Stimulated activated CD8-positive, alpha-beta memory T cell treated with anti-CD3 and anti-CD28 coated beads, Interleukin-15, amount 100 ng/mL, for 4 hours (primary cell): ENCODE measurements around the gene MAPKAP1.

ENCODE experiments used
- DNase-seq, 2 donors: peaks; one replicate each; pipeline ENCODE4 v3.0.0-alpha.2; 2020; ENCODE audit warnings: low read depth in 2 of 2

Gene MAPKAP1

DNA sequence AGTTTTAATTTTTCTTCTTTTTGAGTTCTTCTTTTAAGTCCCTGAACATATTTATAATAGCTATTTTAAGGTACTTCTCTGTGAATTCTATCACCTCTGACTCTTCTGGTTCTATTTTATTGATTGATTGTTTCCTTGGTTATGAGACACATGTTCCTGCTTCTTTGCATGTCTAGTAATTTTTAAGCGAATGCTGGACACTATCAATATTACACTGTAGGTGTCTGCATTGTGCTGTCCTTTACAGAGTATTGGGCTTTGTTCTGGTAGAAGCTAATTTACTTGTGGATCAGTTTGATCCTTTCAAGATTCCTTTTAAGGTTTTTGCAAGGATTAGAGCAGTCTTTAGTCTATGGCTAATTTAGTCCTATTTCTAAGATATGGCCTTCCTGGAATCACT, 249.7 kb downstream of the MAPKAP1 start:
- no peak for DNase-seq

DNA sequence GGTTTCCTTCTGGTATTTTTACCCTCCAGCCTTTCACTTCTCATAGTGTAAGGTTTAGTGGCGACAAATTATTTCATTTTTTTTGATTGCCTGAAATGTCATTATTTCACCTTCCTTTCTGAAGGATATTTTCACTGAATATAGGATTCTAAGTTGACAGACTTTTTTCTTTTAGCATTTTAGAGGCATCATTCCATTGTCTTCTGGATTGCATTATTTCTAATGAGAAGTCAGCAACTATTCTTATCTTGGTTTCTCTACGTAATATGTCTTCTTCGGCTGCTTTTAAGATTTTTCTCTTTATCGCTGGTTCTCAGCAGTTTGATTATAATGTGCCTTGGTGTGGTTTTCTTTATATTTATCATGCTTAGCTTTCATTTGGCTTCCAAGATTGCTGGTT, 251.1 kb downstream of the MAPKAP1 start:
- no peak for DNase-seq

DNA sequence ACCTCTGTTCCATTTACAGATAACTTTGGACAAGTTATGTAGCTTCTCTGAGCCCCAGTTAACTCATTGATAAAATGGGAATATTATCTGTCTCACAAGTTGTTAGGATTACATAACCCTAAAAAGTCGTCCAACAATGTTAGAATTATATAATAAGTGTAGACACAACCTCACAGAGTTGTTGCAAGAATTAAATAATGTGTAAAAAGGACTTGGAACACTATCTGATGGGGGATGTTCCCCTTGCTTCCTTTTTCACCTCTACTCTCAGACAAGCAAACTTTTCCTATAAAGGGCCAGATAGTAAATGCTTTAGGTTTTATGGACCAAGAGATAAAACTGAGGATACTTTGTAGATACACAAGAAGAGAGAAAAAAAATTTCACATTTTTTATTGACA, 251.9 kb downstream of the MAPKAP1 start:
- no peak for DNase-seq

DNA sequence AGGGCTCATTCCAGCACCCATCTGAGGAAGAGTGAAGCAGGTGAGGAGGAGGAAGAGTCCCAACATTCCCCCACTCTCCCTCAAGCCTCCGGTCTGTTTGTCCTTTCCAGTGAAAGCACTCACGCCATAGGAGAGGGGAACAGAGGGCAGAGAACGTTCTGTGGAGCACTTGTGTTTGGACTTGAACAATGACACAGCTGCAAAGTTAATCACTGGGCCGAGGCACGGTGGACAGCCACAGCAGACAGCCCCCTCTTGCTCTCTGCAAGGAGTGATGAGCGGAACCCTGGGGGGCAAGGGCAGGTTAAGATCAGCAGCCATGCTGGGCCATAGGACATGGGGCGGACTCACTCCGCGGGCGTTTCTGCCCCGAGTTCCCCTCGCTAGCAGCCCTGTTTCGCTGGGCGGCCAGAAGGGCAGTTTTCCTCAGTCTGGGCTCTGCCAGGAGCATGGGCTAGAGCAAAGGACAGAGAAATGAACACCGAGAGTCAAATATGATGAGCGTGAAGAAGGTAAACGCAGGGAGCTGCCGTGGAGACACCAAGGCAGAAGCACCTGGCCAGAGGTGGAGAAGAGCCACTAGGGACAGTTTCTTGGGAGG, 259.7 kb downstream of the MAPKAP1 start:
- DNase-seq, result no peak

DNA sequence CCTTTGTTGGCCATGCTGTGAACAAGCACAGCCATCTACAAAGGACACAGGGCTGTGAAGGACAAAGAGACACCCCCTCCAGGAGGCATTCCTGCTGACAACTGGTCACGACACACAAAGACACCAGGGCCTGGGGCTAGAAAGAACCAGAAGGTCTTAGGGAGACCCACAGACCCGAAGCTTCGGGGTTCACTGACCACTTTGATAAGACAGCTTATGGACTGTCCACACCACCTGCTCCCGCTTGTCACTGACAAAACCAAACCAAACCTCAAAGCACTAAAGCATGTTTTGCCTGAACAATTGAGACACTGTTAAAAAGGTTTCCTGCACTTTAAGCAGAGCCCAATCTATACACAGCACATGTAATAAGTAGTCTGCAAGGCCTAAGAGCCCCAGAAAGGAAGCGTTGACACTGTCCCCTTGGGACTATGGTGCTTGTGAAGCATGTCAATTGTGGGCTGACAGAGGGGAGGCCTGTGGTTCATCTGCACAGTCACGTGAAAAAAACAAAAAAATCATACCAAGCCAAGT, 260.4 kb downstream of the MAPKAP1 start:
- DNase-seq, result no peak

DNA sequence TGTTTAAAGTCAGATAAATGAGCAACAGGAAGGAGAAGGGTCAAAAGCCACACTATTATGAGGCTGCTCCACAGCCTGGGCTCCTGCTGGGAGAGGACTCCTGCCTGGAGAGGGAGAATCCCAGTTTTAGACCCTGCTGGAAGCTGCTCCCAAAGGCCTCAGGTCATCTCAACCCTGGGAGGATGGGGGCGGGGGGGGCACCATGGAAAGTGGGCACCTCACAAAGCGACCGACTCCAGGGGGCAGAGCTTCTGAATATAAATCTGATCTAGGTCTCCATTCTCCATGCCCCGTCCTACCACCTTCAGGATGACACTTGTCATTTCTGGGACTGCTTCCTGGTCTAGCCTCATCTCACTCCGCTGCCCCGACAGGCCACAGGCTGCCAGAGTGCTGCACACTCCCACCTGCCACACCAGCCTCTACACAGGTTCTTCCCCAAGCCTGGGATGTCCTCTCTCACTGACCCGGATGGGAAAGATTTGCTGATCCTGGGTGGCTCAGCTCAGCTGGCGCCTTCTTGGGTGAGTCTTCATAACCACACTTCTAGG, 262.0 kb downstream of the MAPKAP1 start:
- DNase-seq, result no peak

DNA sequence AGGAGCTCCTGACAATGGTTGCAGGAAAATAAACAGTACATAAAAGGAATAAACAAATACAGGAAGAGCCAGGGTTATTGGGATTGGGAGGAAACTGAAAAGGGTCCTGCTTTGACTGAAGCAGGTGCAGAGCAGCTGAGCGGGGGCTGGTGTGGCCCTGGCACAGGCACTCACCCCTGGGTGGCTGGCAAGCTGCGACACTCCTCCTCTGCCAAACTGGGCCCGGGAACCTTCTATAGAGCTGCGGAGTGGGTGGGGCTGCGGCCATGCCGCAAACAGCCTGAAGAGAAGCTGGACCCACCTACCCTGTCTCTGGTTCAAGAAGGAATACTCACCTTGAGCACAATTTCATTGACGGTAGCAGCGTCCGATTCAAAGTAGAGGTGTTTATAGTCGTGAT, 262.8 kb downstream of the MAPKAP1 start:
- no peak for DNase-seq

DNA sequence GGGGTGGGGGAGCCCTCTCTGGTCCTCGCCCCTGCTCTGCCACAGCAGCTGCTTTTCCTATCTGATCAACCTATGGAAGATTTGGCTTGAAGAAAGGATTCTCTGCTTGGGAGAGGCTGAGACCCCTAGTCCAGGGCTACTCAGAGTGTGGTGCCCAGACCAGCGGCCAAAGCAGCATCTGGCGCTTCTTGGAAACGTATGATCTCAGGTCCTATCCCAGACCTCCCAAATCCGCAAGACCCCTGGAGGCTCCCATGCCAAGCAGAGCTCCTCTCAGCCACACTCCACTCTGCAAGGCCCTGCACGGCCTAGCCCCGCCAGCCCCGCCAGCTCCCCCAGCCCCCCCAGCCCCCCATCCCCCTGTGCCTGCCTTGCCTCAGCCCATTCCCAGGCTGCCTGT, 263.6 kb downstream of the MAPKAP1 start:
- no peak for DNase-seq

DNA sequence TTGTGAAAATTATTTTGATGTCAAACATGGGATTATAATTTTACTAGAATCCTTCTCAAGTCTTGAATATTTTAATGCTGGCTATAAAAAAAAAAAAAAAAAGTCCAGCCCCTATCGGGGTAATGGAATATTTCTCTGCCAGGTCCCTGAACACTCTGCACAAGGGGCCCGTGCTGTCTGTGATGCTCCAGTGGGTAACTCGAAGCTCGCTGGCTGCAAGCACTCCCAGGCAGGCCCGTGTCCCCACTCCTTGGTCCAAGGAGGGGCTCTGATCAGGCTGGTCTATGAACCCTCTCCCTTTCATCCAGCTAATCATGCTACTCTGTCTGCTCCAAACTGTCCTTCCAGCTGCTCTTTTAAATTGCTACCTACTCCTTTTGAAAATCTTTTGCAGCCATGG, 264.6 kb downstream of the MAPKAP1 start:
- DNase-seq, result no peak

DNA sequence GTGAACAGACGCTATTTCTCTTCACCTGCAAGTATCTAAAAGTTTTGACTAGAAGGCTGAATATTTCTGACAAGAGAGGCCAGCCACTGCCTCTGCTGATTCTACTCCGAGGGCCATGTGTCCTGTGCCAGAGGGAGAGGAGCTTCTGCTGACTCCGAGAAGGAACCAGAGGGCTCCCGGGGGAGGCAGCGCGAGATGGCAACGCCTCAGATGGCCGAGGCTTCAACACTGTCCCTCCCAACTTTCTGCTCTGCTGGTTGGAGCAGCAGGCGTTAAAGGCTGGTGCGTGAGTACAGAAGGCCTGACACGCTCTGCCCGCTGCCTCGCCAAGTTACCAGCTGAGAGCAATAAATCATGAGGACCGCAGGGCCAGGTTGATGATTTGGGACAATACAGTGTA, 266.6 kb downstream of the MAPKAP1 start:
- no peak for DNase-seq

DNA sequence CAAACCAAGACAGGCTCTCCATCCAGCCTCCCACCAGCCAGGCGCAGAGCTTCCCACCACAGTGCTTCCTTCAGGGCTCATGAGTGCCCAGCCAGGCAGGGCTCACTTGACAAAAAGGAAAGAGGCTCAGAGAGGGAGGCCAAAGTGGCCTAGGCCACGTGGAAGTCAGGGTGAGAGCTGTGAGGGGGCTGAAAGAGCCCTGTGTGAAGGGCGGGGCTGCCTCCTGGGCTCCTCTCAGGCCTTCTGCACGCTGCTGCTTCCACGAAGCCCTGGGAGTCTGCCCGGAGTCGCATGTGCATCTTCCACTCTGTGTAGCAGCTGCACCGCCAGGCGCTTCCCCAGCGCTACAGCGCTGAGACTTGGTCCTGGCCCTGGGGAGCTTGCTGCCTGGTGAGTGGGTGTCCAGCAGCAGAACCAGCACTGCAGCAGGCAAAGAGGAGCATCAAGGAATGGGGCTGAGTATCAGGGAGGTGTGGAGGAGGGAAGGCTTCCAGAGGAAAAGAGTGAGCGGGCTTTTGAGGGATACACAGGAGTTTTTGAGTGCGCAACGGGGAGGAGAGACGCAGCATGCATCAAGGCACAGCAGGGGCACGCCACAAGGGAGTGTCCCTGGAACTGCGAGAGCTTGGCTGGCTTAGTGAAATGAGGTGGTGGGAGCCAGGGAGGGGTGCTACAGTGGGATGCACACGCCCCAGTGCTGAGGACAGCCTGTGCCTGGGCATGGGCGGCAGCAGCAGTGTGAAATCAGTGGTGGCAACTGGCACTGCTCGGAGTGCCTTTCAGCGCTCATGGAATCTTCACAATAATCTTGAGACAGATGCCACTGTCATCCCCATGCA, 267.4 kb downstream of the MAPKAP1 start:
- no peak for DNase-seq

DNA sequence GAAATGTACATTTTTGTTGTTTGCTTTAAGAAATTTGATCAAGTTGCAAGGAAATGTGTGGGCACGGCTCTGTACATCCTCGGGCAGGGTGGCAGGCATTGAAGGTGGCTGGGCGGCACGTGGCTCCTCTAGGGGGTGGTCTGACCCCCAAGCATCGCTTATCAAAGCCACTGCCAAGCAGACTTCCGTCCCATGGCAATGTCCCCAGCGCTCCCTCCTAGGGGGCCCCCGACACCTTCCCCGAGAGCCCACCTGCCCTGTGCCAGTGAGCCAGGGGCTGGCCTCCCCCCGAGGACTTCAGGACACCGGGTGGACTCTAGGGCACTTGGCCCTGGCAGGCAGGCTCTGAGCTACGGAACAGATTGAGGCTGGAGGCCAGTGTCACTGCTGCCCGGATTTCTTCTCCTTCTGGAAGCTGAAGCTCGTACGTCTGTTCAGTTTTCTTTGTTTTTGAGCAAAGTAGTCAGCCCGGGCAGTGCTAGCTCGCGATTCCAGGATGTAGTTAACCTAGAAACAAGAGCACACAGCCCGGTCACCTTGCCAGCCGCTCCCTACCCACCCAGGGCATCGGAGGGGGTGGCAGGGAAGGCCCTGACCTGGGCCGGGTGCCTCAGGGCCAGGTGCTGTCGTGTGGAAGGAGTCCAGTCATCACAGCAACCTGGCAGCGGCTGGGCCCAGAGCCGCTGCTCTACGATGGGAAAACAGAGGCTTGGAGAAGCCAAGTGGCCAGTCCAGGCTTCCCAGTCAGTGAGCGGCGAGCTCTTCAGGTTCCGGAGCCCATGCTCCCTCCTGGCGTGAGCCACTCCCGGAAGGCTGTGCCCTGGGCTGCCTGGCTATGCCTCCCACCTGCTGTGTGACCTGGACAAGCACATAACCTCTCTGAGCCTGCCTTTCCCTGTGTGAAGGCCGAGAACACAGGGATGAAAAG, 268.2 kb downstream of the MAPKAP1 start:
- DNase-seq, result no peak

DNA sequence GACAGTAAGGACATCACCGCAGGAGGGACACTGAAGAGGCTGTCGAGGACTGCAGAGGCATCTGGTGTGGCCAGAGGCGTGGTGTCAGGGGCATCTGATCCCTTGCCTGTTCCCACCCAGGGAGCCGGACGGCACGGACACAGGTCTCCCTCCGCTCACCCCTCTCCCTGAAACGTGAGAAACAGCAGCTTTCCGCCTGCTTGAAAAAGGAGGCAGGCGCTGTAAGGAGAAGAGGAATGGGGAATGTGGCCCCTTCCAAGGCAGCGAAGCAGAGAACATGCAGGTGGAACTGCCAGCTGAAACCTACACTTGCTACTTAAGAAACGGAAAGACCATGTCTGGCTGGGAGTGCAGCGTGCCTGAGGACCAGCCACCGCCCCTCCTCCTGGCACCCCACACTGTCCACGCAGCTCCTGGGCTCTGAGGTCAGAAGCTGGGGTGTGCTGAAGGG, 269.2 kb downstream of the MAPKAP1 start:
- no peak for DNase-seq

DNA sequence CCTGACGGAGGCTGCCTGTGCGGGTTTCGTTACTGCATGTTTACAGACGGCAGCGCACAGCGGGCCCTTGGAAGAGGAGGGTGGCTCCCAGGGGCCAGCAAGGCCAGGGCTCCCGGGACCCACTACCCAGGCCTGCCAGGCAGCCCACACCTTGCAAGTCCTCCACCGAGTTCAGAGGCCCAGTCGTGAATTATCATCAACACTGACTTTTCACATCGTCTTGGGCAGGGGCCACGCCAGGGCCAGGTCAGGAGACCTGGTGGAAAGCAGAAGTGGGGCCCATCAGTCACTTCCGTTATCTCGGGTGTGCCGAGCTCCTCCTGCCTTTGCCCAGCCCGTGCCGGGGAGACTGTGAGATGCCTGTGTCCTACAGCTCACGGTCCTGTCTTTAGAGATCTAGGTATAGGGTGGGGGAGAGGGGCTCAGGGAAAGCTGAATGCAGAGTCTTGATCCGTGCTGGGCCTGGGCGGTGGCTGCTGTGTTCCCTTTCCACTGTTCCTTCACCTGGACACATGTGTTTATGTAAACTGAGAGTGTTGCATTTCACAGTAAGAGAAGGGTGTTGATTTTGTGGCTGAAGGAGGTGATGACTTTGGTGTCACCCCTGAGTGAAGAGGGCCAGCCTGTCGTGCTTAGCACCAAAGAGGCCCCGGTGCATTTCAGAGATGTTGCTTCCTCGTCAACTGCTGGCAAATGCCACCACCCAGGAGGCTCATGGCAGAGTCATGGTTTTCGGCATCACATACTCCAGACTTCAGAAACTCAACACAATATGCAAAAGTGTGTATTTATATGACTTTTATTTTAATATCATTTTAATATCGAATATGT, 270.2 kb downstream of the MAPKAP1 start:
- DNase-seq, result no peak

DNA sequence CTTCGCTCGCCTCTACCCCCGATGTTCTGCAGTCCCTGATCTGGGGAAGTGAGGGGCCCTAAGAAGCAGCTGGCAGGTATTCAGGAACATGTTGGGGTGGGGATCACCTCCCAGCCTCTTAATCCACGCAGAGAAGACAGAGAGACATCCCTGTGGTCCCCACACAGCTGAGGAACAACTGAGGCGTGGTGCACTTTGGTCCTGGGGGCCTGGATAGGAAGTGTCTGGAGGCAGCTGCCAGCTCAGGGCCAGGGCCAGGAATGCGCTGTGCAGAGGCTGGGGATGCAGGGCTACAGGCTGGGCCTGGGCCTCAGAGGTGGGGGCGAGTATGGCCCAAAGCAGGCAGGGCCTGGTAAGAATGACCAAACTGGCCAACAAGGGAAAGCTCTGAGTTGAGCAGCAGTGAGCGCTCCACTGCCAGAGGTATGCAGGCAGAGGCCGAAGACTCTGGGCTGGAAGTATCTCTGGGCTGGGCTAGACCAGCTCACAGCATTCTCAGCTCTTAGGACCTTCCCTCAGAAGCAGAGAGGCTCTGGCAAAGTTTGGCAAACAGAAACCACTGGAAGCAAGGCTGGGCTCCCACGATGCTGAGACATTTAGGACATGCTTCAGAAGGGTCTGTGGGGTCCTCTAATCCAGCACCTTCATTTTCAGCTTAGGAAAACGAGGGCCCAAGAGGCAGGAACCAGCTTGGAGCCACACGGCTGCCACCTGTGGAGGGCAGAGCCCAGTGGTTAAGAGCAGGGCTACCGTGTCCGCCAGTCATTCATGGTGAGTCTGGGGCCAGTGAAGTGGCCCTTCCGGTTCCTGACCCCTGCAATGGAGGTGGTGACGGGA, 271.0 kb downstream of the MAPKAP1 start:
- DNase-seq, result no peak

DNA sequence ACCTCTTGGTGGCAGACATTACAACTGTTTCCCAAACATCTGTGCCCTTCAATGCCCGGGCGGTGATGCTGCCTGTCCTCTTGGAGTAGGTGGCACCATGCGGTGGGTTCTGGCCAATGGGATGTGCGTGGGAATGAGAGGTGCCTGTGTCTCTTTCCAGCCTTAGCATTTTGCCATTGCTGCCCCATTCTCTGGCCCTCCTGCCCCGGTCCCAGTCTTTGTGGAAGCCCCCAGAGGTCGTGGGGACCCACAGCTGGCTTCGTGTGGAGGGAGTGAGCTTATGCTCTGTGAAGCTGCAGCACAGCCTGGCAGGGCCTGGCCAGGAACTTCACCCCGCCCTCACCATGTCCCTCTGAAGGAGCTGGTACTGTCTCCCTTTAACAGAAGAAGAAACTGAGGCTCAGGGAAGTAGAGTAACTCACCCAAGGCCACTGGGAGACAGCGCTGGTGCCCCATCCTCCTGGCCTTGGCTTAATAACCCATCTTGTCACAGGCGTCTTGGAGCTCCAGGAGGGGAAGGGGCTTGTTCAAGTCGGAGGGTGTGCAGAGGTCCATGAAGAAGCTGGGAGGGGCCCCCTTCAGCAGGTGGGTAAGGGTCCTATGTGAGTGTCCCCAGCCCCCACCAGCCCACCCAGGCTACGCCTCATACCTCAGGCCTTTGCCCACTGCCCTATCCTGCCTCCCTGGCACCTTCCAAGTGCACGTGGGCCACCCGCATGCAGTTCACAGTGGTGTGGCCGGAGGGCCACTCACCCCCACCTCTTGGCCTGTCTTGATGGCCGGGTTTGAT, 271.8 kb downstream of the MAPKAP1 start:
- no peak for DNase-seq

DNA sequence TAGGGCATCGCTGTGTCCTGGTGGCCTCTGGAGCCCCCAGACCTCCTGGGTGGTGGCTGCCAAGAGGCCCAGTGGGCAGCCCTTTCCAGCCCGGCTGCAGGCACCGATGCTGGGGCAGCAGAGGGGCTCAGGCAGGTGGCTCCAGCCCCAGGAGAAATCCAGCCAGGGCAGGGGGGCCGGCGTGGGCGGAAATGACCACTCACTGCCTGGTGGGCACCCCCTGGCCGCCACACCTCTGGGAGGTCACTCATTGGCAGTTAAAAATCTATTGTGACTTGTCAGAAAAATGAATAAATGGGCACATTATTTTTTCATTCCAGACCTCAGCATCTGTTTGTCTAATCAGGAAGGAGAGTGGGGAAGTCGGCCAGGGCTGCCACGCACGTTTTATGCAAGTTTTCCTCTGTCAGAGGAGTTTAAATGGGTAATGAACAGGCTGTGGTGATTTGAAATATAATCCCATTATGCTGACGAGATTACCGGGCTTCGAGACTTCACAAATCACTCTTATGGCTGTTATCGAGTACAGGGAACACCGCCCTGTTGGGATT, 273.5 kb downstream of the MAPKAP1 start:
- DNase-seq, result no peak

DNA sequence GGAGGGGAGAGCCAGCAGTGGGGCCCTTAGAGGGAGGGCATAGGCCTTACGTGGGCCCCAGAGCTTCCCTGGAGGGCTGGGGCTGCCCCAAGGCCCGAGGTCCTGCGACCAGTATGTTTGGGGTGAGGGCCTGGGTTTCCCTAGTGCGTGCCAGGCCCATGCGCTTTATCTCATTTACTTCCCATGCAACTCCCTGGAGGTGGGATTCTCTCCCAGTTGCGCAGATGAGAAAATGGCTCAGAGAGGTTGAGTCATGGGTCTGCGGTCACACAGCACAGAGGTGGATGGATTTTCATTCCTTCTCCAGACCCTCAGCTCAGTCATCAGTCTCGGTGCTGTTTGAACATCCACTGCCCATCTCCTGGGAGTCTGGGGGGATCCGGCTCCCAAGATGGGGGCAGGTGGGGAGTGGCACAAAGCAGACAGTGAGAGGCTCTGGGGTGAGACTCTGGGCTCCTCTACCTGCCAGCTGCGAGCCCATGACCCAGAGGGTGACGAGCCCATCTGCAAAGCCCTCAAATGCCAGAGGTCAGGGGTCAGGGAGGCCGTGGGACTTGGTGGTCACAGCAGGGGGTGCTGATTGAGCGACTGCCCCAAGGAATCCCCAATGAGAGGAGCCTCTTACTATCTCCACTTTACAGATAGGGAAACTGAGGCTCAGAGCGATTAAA, 274.2 kb downstream of the MAPKAP1 start:
- DNase-seq, result no peak
